Osteoblast (primary cell): Measurements from ENCODE around the gene PCBP2. TPM values are rescaled to one million over a fixed set of nuclear protein-coding genes. Genes with fewer than 3 reads are reported as not detected.
A peak's percentile ranks its signal among the peaks of the same experiment; 100 is the strongest.

Experiments
- DNase-seq: peaks from one replicate; pipeline ENCODE4 v3.0.0; 2011; ENCODE audit warnings: low spot score, mixed read lengths; ENCODE audit not compliant: insufficient read length; ENCODE audit errors: missing footprints
- H2AFZ ChIP-seq: 2 replicates; pipeline ENCODE4 v1.6.0; 2011; ENCODE audit warnings: mild to moderate bottlenecking, low read length
- H3K27ac ChIP-seq: 2 replicates; pipeline ENCODE4 v1.5.1; 2011; ENCODE audit warnings: mild to moderate bottlenecking, low read depth, low read length, moderate library complexity
- H3K27me3 ChIP-seq: 2 replicates; pipeline ENCODE4 v1.6.0; 2012; ENCODE audit warnings: mild to moderate bottlenecking, control low read depth, inconsistent platforms, low read length, moderate library complexity; ENCODE audit not compliant: insufficient read depth
- H3K36me3 ChIP-seq: 2 replicates; pipeline ENCODE4 v1.5.1; 2011; ENCODE audit warnings: mild to moderate bottlenecking, low read length, control low read depth, moderate library complexity; ENCODE audit not compliant: insufficient read depth
- H3K4me1 ChIP-seq: 2 replicates; pipeline ENCODE4 v1.5.1; 2011; ENCODE audit warnings: mild to moderate bottlenecking, low read length, control low read depth, moderate library complexity; ENCODE audit not compliant: insufficient read depth
- H3K4me2 ChIP-seq: 2 replicates; pipeline ENCODE4 v1.6.0; 2011; ENCODE audit warnings: mild to moderate bottlenecking, low read length; ENCODE audit not compliant: insufficient read depth
- H3K4me3 ChIP-seq: fragments of 200-600 bp; sonication (generic); 3 replicates; pipeline ENCODE4 v1.5.1; 2012; ENCODE audit warnings: mild to moderate bottlenecking, low read length, inconsistent platforms; ENCODE audit not compliant: insufficient read depth
- H3K79me2 ChIP-seq: 2 replicates; pipeline ENCODE4 v1.6.0; 2012; ENCODE audit warnings: mild to moderate bottlenecking, low read length, control low read depth, inconsistent platforms; ENCODE audit not compliant: insufficient read depth
- H3K9me3 ChIP-seq: 2 replicates; pipeline ENCODE4 v1.5.1; 2011; ENCODE audit warnings: low read depth, low read length, control low read depth
- H4K20me1 ChIP-seq: 2 replicates; pipeline ENCODE4 v1.6.0; 2012; ENCODE audit warnings: mild to moderate bottlenecking, low read length, control low read depth; ENCODE audit not compliant: insufficient read depth
- total RNA-seq: library from RNA; depleted of rRNA; stranded (reverse); fragments of >200 nt; gene quantifications from 2 replicates; pipeline ENCODE4 v1.2.3, GENCODE V29; 2012
- TF ChIP-seq, protein P1 (sequence below): IDR thresholded peaks from 2 replicates; pipeline ENCODE4 v1.5.1; 2011; ENCODE audit warnings: mild to moderate bottlenecking, low read depth, low read length, moderate library complexity; ENCODE audit errors: extremely low read depth

Gene PCBP2
- total RNA-seq, 1 donor = 247 TPM

DNA sequence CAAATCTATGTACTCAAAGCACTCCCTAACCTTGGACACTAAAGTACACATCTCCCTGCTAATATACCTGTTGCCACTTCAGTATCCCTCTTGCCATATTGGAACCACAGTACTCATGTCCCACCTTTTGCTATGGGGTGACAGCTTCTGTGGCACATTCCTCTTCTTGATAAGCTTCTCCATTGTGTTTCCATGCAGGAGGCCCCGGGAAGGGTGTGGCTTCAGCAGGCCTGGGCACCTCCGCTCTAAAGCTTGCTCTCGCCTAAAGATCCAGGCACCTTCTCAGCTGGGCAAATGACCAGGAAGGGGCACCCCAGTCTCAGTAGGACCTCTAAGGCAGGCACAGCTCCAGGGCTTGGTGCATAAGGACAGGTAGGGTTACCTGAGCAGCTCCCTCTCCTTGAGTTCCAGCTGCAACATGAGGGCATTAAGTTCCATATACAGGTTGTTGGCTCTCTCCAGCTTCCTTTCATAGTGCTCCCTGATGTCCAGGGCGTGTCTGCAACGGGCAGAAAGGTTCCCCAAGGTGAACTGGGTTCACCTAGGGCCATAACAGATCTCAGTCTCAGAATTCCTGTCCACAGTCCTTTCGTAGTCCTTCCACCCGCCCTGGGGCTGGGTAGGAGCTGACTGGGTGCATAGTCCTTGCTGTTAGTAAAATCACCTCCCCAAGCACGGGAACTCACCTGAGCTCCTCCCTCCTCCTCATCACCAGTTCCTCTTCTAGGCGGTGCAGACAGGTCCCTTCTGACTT, 31.5 kb downstream of the PCBP2 start:
- no peak overlapping the region for H3K27ac ChIP-seq
- peaks cover 39% of the 10 kb centered on the region for H3K79me2 ChIP-seq
- H3K27me3 ChIP-seq = no peaks in the 10 kb centered on the region
- H3K4me2 ChIP-seq = no peak overlapping the region
- peaks cover 96% of the 10 kb centered on the region for H3K36me3 ChIP-seq
- no peak overlapping the region for H2AFZ ChIP-seq
- peak; percentile 3 for DNase-seq
- no peaks in the 10 kb centered on the region for H3K9me3 ChIP-seq
- TF ChIP-seq, protein P1, sequence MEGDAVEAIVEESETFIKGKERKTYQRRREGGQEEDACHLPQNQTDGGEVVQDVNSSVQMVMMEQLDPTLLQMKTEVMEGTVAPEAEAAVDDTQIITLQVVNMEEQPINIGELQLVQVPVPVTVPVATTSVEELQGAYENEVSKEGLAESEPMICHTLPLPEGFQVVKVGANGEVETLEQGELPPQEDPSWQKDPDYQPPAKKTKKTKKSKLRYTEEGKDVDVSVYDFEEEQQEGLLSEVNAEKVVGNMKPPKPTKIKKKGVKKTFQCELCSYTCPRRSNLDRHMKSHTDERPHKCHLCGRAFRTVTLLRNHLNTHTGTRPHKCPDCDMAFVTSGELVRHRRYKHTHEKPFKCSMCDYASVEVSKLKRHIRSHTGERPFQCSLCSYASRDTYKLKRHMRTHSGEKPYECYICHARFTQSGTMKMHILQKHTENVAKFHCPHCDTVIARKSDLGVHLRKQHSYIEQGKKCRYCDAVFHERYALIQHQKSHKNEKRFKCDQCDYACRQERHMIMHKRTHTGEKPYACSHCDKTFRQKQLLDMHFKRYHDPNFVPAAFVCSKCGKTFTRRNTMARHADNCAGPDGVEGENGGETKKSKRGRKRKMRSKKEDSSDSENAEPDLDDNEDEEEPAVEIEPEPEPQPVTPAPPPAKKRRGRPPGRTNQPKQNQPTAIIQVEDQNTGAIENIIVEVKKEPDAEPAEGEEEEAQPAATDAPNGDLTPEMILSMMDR = no peak
- H4K20me1 ChIP-seq = peaks cover 66% of the 10 kb centered on the region
- H3K4me1 ChIP-seq = peaks cover 35% of the 10 kb centered on the region
- no peak overlapping the region for H3K4me3 ChIP-seq

DNA sequence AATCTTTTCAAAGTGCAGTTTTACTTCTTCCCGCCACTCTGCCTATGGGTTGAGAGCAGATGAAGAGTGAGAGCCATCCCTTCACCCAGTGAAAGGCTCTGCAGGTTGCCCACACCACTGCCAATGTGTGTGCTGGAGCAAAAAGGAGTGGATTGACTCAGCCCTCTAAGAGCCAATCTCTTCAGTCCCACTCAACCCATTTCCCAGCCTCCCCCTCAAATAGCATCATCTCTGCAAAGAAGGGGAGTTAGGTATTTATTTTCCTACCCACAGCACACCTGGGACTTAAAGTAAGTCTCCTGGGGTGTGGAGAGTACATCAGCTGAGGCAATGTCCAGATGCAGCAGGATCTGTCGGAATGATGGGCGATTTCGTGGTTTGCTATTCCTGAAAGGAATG, 32.1 kb downstream of the PCBP2 start:
- Histone ChIP-seq H4K20me1 (peaks cover 62% of the 10 kb centered on the region), H3K4me1 (peaks cover 29% of the 10 kb centered on the region), H3K27me3 (no peaks in the 10 kb centered on the region), H3K4me2 (no peak overlapping the region), H3K79me2 (peaks cover 35% of the 10 kb centered on the region), H3K27ac (peak overlapping the region; percentile 13), H3K4me3 (no peak overlapping the region), H3K9me3 (no peaks in the 10 kb centered on the region), H3K36me3 (peaks cover 90% of the 10 kb centered on the region), H2AFZ (no peak overlapping the region)
- TF ChIP-seq, protein P1 = no peak
- peak; percentile 63 for DNase-seq

DNA sequence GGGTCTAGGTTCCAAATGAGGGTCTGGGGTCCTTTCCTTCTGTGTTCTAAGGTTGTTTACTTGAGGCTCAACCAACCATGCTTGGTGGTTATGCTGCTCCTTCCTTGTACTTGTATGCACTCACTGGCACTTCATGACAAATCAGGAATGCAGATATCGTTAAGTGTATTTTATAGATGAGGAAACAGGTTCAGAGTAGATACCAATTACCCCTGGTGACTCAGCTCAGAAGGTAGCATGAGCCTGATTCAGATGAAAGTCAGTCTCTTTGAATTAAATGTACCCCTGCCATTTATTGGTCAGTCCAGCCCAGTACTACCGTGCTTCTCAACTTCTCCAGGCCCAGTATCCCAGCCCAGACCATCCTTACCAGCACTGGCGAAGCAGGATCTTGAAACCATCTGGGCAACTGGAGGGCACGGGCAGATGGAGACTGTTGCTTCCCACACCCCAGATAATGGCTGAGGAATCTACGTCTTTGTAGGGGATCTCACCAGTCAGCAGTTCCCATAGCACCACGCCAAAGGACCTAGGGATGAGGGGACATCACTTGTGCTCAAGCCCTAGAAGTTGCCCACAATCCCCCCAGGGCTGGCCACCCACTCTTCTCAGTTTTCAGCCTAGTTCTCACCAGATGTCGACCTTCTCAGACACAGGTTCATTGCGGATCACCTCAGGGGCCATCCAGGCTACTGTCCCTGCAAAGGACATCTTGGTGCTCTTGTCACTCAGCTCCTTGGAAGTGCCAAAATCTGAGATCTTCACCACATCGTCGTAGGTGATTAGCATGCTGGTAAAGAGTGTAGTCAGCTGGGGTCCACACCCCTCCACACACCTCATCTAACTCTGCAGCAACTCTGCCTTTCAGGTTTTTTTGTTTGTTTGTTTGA, 33.0 kb downstream of the PCBP2 start:
- peaks cover 81% of the 10 kb centered on the region for H3K36me3 ChIP-seq

More for the DNA sequence above, 33.0 kb downstream of the PCBP2 start:
- Histone ChIP-seq H3K79me2 (peaks cover 39% of the 10 kb centered on the region), H4K20me1 (peaks cover 55% of the 10 kb centered on the region), H3K27ac (peak overlapping the region; percentile 10), H3K4me2 (no peak overlapping the region), H3K4me3 (no peak overlapping the region), H3K9me3 (no peaks in the 10 kb centered on the region), H3K4me1 (peaks cover 20% of the 10 kb centered on the region), H2AFZ (no peak overlapping the region), H3K27me3 (no peaks in the 10 kb centered on the region)
- peak; percentile 43 for DNase-seq
- TF ChIP-seq, protein P1 = no peak
